Measurements from ENCODE around the gene CCDC50.

DNA sequence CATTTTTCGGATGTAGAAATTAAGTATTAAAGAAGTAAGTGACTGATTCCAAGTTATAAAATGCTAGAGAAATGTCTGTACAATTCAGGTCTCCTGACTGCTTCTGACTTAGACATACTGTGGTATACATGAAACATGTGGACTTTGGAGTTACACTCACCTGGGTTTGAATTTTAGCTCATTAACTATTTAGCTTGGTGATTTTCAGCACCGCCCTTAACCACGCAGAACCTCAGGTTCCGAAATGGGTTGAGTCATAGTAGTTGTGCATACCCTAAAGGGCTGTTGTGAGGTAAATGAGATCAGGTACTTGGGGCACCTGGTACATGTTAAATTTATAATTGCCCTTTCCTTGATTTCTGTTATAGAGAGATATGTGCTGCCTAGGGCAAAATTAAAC is 34.0 kb downstream of the CCDC50 start:
- TF ChIP-seq CTCF (IDR thresholded peaks at IDR 0.05) = no peak
- TF ChIP-seq ZFX (IDR thresholded peaks at IDR 0.05; ENCODE audit: borderline replicate concordance) = no peak
